Measurements from ENCODE around the gene THBD.

Gene THBD

DNA sequence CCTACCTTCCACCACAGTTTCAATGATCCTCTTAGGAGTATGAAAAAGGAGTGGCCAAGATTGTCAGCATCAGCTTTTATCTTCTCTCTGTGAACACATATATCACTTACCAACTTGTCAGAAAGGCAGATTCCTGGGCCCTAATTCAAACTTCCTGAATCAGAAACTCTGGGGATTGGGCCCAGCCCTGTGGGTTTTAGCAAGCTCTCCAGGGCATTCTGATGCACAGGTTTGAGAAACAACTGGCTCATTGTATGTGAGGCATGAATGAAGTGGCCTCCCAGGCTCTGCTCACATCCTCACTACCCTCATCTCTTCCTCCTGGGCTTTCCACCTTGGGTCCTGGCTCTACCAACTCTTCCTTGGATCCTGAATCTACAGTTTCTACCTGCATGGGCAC lies 13.2 kb upstream of the THBD start:
- H3K27ac Mint-ChIP-seq: no peak overlapping the region
- peaks cover 43% of the 10 kb centered on the region for H3K4me1 Mint-ChIP-seq (ENCODE audit: low read depth)
- H3K36me3 Mint-ChIP-seq (ENCODE audit: low read depth): no peaks in the 10 kb centered on the region
- no peak overlapping the region for H3K4me3 Mint-ChIP-seq
- H3K9me3 Mint-ChIP-seq: no peaks in the 10 kb centered on the region
- no peaks in the 10 kb centered on the region for H3K27me3 Mint-ChIP-seq
- intact Hi-C loops (cut with micrococcal nuclease): no loop called here

DNA sequence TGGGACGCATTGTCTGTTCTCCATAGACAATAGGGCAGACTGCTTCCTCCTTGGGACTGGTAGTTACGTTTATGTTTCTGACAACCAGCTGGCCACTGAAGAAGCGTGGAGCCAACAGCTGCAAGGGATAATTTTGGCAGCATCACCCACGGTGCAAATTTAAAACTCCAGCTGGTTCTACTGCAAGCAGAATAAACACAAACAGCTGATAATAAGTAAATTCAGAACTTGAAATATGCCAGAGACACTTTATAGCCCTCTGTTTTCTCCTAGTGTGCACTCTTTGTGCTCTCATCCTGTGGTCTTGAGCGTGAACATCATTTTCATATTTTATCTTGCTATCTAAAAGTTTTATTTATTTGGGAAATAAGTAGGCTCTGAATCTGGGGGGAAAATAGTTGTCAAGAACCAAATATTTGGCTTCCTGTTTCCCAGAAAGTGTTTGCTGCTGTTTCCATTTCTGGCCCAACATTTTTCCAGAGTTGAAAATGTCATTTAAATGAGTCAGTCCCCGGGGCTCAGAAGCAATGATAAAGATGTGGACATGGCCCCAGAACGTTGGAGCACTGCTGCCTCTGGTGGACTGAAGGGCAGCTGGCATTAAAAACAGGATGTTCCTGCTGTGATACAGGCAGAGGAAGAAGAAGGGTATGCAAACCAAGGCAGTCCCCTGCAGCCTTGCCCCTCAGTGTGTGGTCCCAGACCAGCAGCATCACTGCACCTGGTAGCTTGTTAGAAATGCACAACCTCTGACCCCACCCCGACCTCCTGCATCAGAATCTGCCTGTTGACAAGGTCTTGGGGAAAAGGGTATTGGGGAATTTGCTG lies 12.5 kb upstream of the THBD start:
- Mint-ChIP-seq H3K9me3 (peaks cover 2% of the 10 kb centered on the region), H3K27ac (no peak overlapping the region), H3K4me1 (ENCODE audit: low read depth) (peaks cover 43% of the 10 kb centered on the region), H3K27me3 (no peaks in the 10 kb centered on the region), H3K4me3 (no peak overlapping the region), H3K36me3 (ENCODE audit: low read depth) (no peaks in the 10 kb centered on the region)
- intact Hi-C loops (cut with micrococcal nuclease): no loop called here

DNA sequence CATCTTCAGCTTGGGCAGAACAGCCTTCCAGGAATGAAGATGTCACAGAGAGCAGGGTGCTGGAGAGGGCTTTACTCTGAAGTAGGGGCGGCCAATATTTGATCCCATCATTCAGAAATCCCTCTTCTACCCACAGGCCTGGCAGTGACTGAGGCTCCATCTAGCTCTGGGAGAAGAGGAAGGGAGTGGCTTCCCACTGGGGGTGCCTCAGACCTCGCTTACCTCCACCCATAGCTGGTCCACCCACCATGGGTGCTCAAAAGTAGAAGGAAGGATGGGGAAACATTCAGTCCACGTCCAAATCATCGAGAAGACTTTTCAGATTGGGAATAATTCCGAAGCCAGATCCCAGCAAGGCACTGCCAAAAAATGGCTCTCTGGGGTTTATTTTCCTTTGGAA lies 11.8 kb upstream of the THBD start:
- Mint-ChIP-seq H3K27ac (no peak overlapping the region), H3K4me1 (ENCODE audit: low read depth) (peaks cover 43% of the 10 kb centered on the region), H3K27me3 (no peaks in the 10 kb centered on the region), H3K4me3 (no peak overlapping the region), H3K36me3 (ENCODE audit: low read depth) (no peaks in the 10 kb centered on the region), H3K9me3 (peaks cover 9% of the 10 kb centered on the region)
- intact Hi-C loops (cut with micrococcal nuclease): no loop called here

DNA sequence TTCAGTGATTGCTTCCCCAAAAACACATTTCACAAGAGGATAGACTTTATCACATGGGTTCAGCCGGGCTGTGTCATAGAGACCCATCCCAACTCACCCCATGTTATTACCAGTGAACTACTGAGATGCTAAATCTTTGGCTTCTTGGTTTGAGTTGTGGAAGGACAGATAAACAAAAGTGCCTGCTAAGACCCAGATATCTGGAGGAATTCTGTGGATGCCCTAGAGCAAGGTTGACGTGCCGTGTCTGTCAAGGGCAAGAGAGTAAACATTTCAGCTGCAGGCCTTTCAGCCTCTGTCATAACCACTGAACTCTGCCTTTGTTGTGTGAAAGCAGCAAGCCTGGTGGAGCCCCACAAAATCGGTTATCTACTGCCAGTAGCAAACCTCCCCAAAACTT lies 11.2 kb upstream of the THBD start:
- intact Hi-C loops (cut with micrococcal nuclease): no loop called here
- Mint-ChIP-seq H3K9me3 (peaks cover 9% of the 10 kb centered on the region), H3K27me3 (no peaks in the 10 kb centered on the region), H3K27ac (no peak overlapping the region), H3K4me1 (ENCODE audit: low read depth) (peaks cover 43% of the 10 kb centered on the region), H3K4me3 (no peak overlapping the region), H3K36me3 (ENCODE audit: low read depth) (no peaks in the 10 kb centered on the region)

DNA sequence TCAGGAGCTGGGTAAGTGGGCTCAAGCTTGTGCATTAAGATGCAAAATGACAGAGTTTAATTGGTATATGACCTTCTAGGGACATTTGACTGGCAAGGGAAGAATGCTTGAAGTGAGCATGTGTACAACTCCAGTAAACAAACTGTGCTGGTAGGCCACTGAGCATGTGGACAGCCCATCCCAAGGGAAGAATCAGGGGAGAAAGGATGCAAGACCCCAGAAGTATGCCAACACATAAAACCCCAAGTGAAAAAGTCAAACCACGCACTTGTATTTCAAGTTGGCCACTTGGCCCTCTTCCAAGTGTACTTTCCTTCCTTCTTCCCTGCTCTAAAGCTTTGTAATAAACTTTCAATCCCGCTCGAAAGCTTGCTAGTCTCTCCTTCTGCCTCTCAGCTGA lies 10.4 kb upstream of the THBD start:
- H3K9me3 Mint-ChIP-seq: peaks cover 9% of the 10 kb centered on the region
- peaks cover 43% of the 10 kb centered on the region for H3K4me1 Mint-ChIP-seq (ENCODE audit: low read depth)
- no peaks in the 10 kb centered on the region for H3K27me3 Mint-ChIP-seq
- H3K4me3 Mint-ChIP-seq: no peak overlapping the region
- no peak overlapping the region for H3K27ac Mint-ChIP-seq
- intact Hi-C loops (cut with micrococcal nuclease): loop anchor here (10.0 kb wide), 1 partner anchor 55 kb away; no protein-coding TSS in a partner anchor
- H3K36me3 Mint-ChIP-seq (ENCODE audit: low read depth): no peaks in the 10 kb centered on the region

DNA sequence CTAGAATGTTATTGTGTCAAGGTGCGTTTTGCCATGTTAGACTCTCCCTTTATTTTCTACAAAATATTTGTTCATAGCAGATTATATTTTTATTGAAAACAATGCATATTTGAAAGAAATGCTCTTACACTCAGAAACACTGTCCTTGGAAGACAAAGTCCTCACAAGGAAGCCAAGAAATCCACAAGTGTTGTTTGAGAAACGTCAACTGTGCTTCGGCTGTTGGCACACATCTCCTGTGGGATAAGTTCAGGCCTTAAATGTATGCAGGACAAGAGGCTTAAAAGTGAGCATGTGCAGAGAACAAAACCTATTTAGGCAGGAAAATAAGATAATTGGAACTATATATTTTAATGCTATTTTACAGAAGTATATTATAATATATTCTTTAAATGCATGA lies 9.5 kb upstream of the THBD start:
- intact Hi-C loops (cut with micrococcal nuclease): loop anchor here (10.0 kb wide), 1 partner anchor 56 kb away; no protein-coding TSS in a partner anchor
- no peaks in the 10 kb centered on the region for H3K36me3 Mint-ChIP-seq (ENCODE audit: low read depth)
- H3K9me3 Mint-ChIP-seq: peaks cover 9% of the 10 kb centered on the region
- H3K27me3 Mint-ChIP-seq: no peaks in the 10 kb centered on the region
- H3K4me3 Mint-ChIP-seq: no peak overlapping the region
- H3K4me1 Mint-ChIP-seq (ENCODE audit: low read depth): peaks cover 40% of the 10 kb centered on the region
- no peak overlapping the region for H3K27ac Mint-ChIP-seq

DNA sequence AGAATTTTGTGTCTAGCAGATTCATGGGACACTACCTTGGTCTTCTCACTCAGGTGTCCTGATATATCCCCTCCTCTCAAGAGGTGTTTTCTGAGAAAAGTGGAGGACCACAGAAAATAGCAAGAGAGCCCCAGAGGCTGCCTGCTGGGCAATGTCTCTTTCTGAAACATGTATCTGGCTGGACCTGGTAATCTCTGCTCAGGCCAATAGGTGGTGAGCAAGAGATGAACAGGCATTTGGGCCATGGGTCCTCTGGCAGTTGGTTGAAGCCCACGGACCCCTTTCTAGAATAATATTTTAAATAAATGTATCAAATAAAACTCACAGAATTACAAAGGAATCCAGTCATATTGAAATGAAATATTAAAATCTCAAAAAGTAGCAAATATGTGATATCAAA lies 8.8 kb upstream of the THBD start:
- H3K27ac Mint-ChIP-seq: no peak overlapping the region
- no peaks in the 10 kb centered on the region for H3K36me3 Mint-ChIP-seq (ENCODE audit: low read depth)
- H3K9me3 Mint-ChIP-seq: peaks cover 9% of the 10 kb centered on the region
- intact Hi-C loops (cut with micrococcal nuclease): loop anchor here (10.0 kb wide), 1 partner anchor 57 kb away; no protein-coding TSS in a partner anchor
- H3K4me1 Mint-ChIP-seq (ENCODE audit: low read depth): peaks cover 36% of the 10 kb centered on the region
- H3K4me3 Mint-ChIP-seq: no peak overlapping the region
- H3K27me3 Mint-ChIP-seq: peaks cover 3% of the 10 kb centered on the region

DNA sequence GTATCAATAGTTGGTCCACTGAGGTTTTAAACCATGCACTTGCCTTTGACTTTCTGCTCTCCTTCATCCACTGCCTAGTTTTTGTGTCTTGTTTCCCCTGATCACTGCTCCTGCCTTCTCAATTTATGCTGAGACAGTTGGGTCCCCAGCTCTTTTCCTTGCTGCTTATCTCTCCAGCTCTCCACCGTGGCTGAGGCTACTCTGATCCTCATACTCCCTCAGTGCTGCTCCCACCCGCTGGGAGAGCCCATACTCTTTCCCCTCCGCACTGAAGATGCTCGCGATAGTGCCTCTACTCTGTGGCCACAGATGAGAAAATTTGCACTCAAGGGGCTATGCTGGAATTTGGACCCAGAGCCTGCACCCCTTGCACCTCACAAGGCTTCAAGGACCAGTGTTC lies 3.4 kb upstream of the THBD start:
- H3K27me3 Mint-ChIP-seq: peaks cover 32% of the 10 kb centered on the region
- no peak overlapping the region for H3K4me3 Mint-ChIP-seq
- no peak overlapping the region for H3K27ac Mint-ChIP-seq
- peaks cover 11% of the 10 kb centered on the region for H3K36me3 Mint-ChIP-seq (ENCODE audit: low read depth)
- H3K9me3 Mint-ChIP-seq: peaks cover 9% of the 10 kb centered on the region
- H3K4me1 Mint-ChIP-seq (ENCODE audit: low read depth): peaks cover 49% of the 10 kb centered on the region
- intact Hi-C loops (cut with micrococcal nuclease): loop anchor here (5.0 to 10.0 kb wide), 3 partner anchors 34 to 289 kb away; partner anchors contain the start of gene CD93

DNA sequence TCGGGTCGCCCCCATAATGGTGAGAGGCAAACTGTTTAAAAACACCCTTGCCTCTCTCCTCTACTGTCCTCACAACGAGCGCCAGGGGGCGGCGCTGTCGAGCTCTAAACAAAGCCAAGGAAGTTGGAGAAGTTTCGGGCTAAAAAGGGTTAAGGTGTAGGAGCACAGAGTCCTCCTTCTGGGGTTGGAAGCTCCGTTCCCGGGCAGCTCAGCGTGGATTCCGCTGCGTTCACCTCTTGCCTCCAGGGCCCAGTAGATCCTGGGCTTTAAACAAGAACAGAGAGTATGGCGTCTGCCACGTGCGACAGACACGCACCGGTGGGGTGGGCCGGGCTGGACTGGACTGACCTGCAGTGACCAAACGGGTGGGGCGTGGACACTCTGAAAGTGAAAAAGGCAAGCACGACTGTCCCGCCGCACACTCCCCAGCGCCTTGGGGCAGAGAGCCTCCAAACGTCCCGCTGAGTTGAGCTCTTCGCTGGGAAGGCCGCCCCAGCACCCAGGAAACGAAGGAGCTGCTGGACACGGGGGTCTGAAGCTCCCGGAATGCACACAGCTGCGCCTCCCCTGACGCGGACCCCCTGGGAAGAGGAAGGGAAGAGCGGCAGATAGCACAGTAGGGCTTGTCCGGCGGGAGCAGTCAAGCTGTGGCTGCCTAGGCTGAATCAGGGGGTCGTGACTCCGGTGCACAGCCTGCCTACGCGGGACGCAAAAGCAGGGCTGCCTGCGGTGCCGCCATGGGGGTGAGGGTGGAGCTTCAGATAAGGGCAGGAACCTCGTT lies 1.6 kb upstream of the THBD start:
- Mint-ChIP-seq H3K27me3 (peaks cover 46% of the 10 kb centered on the region), H3K36me3 (ENCODE audit: low read depth) (peaks cover 23% of the 10 kb centered on the region), H3K27ac (peak overlapping the region; percentile 95), H3K9me3 (no peaks in the 10 kb centered on the region), H3K4me3 (peak overlapping the region; percentile 87), H3K4me1 (ENCODE audit: low read depth) (peaks cover 64% of the 10 kb centered on the region)
- intact Hi-C loops (cut with micrococcal nuclease): loop anchor here (1.0 to 10.0 kb wide), 4 partner anchors 36 to 291 kb away; partner anchors contain the start of gene CD93

DNA sequence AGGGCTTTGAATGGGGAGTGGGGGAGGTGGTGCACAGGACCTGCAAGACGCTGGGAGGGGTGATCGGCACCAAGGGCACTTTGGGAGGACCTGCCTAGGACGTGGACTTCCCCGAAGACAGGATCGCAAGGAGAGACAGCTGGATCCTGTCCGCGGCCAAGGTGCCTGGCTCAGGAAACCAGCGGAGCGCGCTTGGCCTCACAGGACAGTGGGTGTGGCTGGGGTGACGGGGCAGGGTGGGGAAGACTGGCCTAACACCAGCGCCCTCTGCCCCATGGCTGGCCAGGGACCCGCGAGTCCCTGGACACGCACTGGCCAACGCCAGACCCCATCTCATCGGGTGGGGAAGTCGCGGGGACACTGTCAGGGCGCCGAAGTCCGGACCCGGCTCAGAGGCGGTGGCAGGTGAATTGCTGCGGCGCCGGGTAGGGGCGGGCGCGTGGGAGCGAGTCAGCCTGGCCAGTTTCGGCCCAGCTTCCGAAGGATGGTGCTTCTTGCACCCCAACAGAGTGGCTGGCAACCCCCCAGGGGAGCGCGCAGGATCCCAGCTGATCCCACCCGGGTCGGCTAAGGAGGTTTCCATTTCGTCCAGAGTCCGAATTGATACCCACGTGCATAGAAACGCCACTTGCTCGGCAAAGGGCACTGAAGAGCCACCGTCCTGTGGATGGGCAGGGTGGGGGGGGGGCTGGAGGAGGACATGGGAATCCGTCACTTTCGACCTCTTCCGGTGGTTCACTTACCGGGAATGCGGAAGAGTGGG lies 785 bp upstream of the THBD start:
- Mint-ChIP-seq H3K4me1 (ENCODE audit: low read depth) (peaks cover 67% of the 10 kb centered on the region), H3K27ac (peak overlapping the region; percentile 95), H3K4me3 (peak overlapping the region; percentile 87), H3K36me3 (ENCODE audit: low read depth) (peaks cover 23% of the 10 kb centered on the region), H3K27me3 (peaks cover 47% of the 10 kb centered on the region), H3K9me3 (no peaks in the 10 kb centered on the region)
- intact Hi-C loops (cut with micrococcal nuclease): loop anchor here (1.0 to 10.0 kb wide), 4 partner anchors 37 to 292 kb away; partner anchors contain the start of gene CD93

DNA sequence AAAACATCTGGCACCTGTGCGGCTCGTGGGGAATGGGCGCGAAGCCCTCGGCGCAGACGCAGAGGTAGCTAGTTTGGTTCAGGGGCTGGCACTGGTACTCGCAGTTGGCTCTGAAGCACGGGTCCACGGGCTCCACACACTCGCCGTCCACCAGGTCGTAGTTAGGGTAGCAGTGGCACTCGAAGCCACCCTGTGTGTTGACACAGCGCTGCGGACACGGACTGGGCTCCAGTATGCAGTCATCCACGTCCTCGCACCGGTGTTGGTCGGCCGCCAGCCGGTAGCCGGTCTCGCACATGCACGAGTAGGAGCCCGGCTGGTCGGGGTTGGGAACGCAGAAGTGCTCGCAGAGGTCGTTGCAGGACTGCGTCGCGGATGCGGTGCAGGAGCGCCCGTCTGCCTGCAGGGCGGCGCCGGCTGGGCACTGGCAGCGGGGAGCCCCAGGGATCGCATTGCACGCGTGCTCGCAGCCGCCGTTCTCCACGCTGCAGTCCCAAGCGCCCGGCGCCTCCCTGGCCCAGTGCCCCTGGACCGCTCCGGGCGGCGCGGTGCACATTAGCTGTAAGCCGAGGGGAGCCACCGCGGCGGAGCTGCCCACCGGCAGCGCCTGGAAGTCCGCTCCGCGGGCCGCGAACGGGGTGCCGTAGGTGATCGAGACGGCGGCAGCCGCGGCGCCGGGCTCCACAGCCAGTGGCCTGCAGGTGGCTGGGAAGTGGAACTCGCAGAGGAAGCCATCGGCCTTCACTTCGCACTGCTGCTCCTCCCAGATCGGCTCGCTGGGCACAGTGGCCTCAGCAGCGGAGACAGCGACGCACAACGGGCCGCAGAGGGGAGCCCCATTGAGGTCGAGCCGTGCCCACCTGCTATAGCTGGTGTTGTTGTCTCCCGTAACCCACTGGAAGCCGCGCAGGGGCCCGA lies 930 bp downstream of the THBD start:
- peaks cover 60% of the 10 kb centered on the region for H3K27me3 Mint-ChIP-seq
- no peaks in the 10 kb centered on the region for H3K9me3 Mint-ChIP-seq
- peaks cover 78% of the 10 kb centered on the region for H3K4me1 Mint-ChIP-seq (ENCODE audit: low read depth)
- peak overlapping the region; percentile 95 for H3K27ac Mint-ChIP-seq
- H3K36me3 Mint-ChIP-seq (ENCODE audit: low read depth): peaks cover 23% of the 10 kb centered on the region
- intact Hi-C loops (cut with micrococcal nuclease): loop anchor here (5.0 to 10.0 kb wide), 2 partner anchors 94 to 354 kb away; no protein-coding TSS in a partner anchor
- H3K4me3 Mint-ChIP-seq: peak overlapping the region; percentile 87

DNA sequence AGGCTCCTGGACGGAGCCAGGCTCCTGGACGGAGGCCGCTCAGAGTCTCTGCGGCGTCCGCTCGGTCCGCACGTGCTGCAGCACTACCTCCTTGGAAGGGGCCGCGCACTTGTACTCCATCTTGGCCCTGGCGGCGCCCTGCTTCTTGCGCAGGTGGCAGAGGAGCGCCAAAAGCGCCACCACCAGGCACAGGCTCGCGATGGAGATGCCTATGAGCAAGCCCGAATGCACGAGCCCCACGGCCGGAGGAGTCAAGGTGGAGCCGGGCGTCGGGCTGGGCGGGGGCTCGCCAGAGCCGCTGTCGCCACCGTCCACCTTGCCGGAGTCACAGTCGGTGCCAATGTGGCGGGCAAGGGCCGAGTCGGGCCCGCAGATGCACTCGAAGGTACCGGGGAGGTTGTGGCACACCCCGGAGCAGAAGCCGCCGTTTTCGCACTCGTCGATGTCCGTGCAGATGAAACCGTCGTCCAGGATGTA lies 1.7 kb downstream of the THBD start:
- H3K9me3 Mint-ChIP-seq: no peaks in the 10 kb centered on the region
- peaks cover 58% of the 10 kb centered on the region for H3K27me3 Mint-ChIP-seq
- peaks cover 23% of the 10 kb centered on the region for H3K36me3 Mint-ChIP-seq (ENCODE audit: low read depth)
- peaks cover 70% of the 10 kb centered on the region for H3K4me1 Mint-ChIP-seq (ENCODE audit: low read depth)
- intact Hi-C loops (cut with micrococcal nuclease): loop anchor here (5.0 to 10.0 kb wide), 2 partner anchors 95 to 353 kb away; no protein-coding TSS in a partner anchor
- H3K4me3 Mint-ChIP-seq: peak overlapping the region; percentile 87
- H3K27ac Mint-ChIP-seq: peak overlapping the region; percentile 35
